ENCODE results near the gene C11orf58. TPM values are rescaled to one million over a fixed set of nuclear protein-coding genes. Genes with fewer than 3 reads are reported as not detected.

Gene C11orf58
- total RNA-seq, 2 donors from 2014 or later: 120 to 128 TPM

- Histone ChIP-seq H3K9me3 (no peaks in the 10 kb centered on the region), H3K36me3 (no peaks in the 10 kb centered on the region), H3K4me3 (no peak overlapping the region), H3K4me1 (peaks cover 0 to 7% of the 10 kb centered on the region in 2 donors), H3K27me3 (no peaks in the 10 kb centered on the region), H3K27ac (no peak overlapping the region)
- no peak for DNase-seq (ENCODE audit: low spot score)
- no peak for TF ChIP-seq CTCF (IDR thresholded peaks at IDR 0.05)
Measured at GRCh38 chr11:16778286-16778685, 39.8 kb downstream of the C11orf58 start.

GRCh38 chr11:16778876-16779275 is 40.4 kb downstream of the C11orf58 start:
- Histone ChIP-seq H3K27me3 (no peaks in the 10 kb centered on the region), H3K27ac (no peak overlapping the region), H3K4me3 (no peak overlapping the region), H3K4me1 (peaks cover 0 to 8% of the 10 kb centered on the region in 2 donors), H3K9me3 (no peaks in the 10 kb centered on the region), H3K36me3 (no peaks in the 10 kb centered on the region)
- no peak for DNase-seq (ENCODE audit: low spot score)
- TF ChIP-seq CTCF (IDR thresholded peaks at IDR 0.05): no peak

- H3K9me3 ChIP-seq: no peaks in the 10 kb centered on the region
- TF ChIP-seq CTCF (IDR thresholded peaks at IDR 0.05): no peak
- DNase-seq (ENCODE audit: low spot score): no peak
Measured at GRCh38 chr11:16779436-16779835, 41.0 kb downstream of the C11orf58 start.

DNA sequence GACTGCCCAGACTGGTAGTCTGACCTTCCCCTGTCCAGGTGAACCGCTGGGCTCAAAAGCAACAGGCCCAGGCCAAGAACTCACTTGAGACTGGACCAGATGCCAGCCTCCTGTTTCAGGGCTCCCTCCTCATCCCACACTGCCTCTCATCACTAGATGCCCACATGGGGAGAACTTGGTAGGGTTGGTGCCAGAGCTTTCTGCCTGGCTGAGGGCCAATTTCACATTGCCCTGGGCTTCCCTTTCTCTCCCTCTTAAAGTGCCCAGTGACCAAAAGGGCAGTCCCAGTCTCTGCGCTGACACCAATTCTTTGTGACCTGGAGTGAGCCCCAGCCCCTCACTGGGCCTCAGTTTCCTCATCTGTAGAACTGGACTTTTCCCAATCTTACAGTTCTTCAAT is 41.7 kb downstream of the C11orf58 start:
- no peaks in the 10 kb centered on the region for H3K9me3 ChIP-seq
- H3K36me3 ChIP-seq: no peaks in the 10 kb centered on the region
- no peak for DNase-seq (ENCODE audit: low spot score)
- peaks cover 0 to 21% of the 10 kb centered on the region in 2 donors for H3K4me1 ChIP-seq
- H3K27me3 ChIP-seq: no peaks in the 10 kb centered on the region
- H3K27ac ChIP-seq: no peak overlapping the region
- no peak for TF ChIP-seq CTCF (IDR thresholded peaks at IDR 0.05)
- H3K4me3 ChIP-seq: no peak overlapping the region

More at GRCh38 chr11:16779436-16779835, 41.0 kb downstream of the C11orf58 start:
- Histone ChIP-seq H3K4me3 (no peak overlapping the region), H3K27ac (no peak overlapping the region), H3K36me3 (no peaks in the 10 kb centered on the region), H3K27me3 (no peaks in the 10 kb centered on the region), H3K4me1 (peaks cover 0 to 14% of the 10 kb centered on the region in 2 donors)

GRCh38 chr11:16780698-16781550 is 42.5 kb downstream of the C11orf58 start:
- H3K27me3 ChIP-seq: no peaks in the 10 kb centered on the region
- H3K27ac ChIP-seq: no peak overlapping the region
- H3K4me3 ChIP-seq: no peak overlapping the region
- TF ChIP-seq CTCF (IDR thresholded peaks at IDR 0.05): no peak
- no peaks in the 10 kb centered on the region for H3K36me3 ChIP-seq
- no peaks in the 10 kb centered on the region for H3K9me3 ChIP-seq
- no peak for DNase-seq (ENCODE audit: low spot score)
- peaks cover 0 to 28% of the 10 kb centered on the region in 2 donors for H3K4me1 ChIP-seq

All from right atrium auricular region (tissue), 2 donors.